CD1c-positive myeloid dendritic cell (primary cell): ENCODE measurements around the gene EFR3B.
A peak's percentile ranks its signal among the peaks of the same experiment; 100 is the strongest.
"Not testable (repeated sequence)": the region's sequence is repeated elsewhere in the genome, so short reads cannot be mapped to it uniquely, and the experiment has no call there.

ENCODE experiments used
- DNase-seq: peaks from one replicate; pipeline ENCODE4 v3.0.0-alpha.2; 2016; ENCODE audit errors: extremely low spot score

The EFR3B gene

DNA sequence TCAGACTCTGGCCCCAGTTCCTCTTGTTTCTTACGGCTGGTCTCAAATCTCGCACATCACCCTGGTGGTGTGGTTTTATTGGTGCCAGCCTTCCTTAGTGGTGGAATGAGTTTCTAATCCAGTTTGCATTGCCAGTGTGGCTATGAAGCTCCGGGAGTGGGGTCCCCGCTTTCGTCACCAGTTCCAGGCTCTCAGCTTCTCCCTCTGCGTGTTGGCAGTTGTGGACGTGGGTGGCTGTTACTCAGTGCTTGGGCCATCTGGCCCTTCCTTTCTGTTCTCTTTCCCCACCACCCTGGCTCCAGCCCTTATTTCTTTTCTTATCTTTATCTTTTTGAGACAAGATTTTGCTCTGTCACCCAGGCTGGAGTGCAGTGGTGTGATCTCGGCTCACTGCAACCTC lies 30.1 kb downstream of the EFR3B start:
- peak; percentile 21 for DNase-seq

DNA sequence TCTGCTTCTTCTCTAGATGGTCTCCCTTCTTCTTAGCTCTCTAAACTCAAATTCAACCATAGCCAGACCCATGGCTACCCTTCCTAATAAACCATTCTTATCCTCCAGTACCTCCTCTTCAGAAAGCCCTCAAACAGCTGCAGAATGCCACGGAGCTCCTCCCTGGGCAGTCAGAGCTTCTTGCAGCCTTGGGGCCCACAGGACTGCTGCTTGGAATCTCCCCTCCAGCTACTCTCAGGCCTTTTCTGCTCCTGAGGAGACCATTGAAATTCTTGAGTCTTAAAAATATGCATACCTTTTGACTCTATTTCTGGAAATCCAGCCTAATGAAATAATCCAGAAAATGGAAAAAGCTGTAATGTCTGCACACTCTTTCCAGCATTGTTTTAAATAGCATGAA lies 30.7 kb downstream of the EFR3B start:
- no peak for DNase-seq

DNA sequence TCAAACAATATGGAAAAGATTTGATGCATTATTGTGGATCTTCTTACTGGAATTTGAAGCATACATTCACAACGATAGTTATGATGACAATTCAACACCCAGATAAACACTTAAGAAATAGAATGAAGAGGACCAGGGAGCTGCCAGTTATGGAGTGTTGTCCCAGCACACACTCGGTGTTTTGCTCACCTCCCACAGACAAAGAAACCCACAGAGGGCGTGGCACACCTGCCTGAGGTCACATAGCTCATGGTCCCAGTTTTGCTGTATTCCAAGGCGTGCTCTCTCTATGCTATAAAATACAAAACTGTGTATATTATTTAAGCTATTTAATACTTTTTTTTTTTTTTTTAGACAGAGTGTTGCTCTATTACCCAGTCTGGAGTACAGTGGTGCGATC lies 31.1 kb downstream of the EFR3B start:
- no peak for DNase-seq

DNA sequence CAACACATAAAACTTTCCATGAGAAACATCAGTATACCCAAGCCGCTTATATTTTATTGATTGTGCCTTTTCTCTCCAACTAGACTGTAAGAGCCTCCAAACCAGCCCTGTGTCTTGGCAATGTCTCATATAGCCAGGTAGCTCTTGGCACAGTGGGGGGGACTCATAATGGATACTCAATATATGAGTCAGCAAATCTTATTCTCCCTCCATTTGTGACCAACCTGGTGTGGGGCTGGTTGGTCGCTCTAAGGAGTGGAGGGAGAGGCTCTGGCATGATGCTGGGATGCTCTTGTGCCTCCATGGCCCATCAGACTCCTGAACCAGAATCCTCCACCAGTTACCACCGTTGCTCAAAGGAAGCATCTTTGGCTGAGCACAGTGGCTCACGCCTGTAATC lies 32.0 kb downstream of the EFR3B start:
- no peak for DNase-seq

DNA sequence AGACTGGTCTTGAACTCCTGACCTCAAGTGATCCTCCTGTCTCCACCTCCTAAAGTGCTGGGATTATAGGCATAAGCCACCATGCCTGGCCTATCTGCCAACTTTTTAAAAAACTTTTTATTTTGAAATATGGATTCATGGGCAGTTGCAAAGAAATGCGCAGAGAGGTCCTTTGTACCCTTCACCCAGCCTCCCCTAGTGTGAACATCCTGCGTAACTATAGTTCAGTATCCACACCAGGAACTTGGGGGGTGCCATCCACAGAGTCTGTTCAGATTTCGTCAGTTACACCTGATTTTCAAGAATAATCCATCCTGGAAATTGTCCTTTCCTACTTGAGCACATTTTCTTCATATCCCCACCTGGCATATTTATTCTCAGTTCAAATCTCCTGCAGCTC lies 33.0 kb downstream of the EFR3B start:
- DNase-seq, result no peak

DNA sequence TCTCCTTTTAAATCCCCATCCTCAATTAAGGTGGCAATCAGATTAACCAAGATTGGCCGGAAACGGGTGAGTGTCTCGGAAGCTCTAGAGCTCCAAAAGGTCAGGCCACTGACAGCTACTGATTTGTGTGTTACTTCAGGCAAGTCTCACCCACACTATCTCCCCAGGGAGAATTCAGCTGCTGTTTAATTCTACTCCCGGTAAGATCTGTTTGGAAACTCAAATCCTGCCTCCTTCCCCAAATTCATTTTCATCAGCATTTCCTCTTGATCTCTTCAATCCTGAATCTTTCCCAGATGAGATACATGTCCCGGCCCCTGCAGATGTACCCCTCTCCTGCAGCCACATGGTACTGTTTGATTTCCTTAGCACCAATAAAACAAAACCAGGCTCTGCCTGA lies 34.9 kb downstream of the EFR3B start:
- no peak for DNase-seq

DNA sequence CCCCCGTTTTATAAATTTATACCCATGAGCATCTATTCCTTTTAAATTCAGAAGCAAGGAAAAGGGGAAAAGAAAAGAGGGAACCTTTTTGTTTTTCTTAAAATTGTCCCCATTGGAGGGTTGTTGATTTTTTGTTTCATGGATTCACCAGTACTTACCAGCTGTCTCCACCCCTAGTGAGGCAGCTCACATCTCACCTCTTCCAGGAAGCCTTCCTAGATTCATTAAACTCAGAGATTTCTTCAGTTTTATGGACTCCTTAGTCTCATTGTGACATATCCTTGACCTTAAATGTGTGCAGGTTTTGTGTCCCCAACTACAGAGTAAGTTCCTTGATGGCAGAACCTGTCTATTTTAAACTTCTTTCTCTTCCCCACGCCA lies 35.9 kb downstream of the EFR3B start:
- no peak for DNase-seq

DNA sequence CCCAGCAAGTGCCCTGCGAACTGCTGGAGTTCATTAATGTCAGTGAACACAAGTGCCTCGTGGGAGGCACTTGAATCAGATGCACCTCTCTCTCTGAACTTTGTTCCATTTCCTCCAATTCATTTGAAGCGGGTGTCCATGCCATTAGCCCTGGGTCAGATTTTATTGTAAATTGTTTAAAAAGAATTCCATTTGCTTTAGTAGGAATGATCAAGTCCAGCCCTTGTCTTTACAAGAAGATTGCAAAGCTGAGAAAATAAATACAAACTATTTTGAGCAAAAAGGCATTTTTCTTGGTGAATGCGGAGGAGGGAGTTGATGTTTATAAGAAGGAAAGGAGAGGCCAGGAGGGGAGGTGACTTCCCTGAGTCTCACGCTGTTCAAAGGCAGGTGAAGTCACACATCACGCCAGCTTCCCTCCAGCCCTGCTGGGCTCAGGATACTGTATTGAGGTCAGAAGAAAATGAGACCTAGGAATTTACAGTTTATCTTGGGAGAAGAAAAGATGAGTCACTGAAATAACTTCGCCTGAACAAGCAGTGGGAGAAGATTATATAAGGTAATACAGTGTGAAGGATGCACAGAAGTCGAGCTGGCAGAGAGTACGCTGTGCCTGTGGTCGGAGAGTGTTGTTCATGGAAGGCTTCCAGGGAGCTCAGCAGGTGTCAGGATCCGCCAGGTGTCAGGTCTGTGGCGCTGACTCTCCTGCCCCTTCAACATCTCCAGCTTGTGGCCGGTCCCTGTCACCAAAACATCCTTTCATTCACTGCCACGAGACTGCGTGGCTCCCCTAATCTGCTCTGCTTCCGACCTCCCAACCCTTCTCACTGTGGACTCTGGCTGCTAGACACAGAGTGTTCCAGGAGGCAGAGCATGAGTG lies 36.5 kb downstream of the EFR3B start:
- DNase-seq, result no peak

DNA sequence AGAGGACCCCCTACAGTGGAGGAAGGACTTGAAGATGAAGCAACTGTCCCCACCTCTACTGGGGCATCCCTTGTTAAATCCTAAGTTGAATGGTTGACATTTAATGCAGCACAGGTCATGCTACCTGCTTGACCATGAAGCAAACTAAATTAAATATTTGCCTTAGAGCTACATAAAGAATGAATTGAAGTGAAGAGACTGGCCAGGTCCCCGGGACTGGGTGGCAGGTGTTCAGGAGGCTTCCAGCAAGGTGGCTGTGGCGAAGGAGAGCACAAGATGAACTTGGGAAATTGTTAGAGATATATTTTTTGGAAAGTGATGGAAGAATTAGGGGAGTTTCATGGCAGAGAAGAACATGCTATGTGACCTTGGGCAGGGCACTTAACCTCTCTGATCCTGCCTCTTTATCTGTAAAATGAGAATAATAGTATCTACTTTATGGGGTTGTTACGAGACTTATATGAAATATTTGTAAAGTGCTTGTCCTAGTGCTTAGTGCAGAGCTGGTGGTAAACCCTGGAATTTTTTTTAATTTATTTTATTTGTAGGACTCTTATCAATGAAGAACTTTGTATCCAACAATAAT lies 37.3 kb downstream of the EFR3B start:
- DNase-seq, result no peak

DNA sequence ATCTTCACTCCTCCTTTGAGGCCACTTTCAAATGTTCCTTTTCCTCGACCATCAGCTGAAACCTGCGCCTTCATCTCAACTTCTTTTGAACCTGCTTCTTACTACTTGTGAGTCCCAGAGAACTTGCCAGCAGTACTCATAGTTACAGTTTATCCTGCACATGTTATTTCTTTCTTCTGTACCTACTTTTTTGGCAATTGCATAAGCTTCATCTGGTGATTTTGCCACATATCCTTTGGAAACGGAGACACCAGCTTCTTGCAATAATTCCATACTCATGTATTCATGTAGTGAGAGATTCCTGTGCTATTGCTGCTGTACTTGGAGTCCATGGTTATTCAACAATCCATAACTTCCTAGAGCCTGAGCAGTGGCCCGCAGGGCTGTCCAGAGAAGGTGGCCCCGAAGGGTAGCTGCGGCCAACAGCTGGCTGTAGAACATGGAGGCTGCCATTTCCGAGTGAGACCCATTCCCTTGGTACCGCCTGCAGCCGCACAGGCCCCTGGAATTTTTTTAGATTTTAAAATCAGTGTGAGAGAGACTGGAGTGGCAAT lies 39.4 kb downstream of the EFR3B start:
- no peak for DNase-seq

DNA sequence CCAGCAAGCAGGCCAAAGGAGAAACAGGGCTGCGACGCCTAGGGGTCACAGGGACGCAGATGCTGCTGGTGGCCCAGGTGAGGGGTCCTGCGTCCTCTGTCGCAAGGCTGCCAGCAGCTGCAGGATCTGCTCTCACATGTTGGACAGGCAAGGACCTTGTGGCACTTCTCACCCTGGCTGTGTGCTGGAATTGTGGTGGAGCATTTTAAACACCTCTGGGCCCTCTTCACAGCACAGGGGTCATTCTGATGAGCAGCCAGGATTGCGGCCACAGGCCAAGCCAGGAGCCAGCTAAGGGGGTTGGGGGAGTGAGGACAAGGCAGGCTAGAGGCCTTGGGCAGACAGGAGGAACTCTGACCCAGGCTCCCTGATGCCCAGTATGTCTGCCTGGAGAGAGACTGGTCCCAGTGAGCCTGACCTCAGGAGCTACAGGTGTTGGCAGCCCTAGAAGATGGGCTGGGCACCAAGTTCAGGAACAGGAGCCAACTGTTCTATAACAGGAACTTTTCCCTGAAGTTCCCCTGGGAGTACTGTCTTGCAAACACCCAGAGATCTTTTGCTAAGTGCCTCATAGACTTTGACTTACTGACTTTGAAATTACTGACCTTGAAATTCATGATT lies 40.2 kb downstream of the EFR3B start:
- no peak for DNase-seq

DNA sequence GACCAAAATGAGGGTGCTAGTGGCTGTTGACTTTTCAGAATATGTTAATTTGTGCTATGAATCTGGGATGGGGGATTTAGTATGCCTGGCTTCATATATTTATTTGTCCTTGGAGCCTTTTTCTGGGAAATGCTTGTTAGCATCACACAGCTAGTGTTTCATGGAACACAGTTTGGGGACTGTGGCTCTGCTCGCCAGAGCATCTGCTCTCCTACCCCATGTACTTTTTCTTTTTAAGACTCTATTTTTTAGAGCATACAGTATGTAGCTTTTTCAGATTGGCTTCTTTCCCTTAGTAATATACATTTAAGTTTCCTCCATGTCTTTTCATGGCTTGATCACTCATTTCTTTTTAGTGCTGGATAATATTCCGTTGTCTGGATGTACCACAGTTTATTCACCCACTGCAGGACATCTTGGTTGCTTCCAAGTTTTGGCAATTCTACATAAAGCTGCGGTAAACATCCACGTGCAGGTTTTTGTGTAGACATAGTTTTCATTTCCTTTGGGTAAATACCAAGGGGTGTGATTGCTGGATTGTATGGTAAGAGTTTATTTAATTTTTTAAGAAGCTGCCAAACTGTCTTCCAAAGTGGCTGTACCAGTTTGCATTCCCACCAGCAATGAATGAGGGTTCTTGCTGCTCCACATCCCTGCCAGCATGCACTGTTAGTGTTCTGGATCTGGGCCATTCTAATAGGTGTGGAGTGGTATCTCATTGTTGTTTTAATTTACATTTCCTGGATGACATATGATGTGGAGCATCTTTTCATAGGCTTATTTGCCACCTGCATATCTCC lies 44.1 kb downstream of the EFR3B start:
- DNase-seq, result no peak

DNA sequence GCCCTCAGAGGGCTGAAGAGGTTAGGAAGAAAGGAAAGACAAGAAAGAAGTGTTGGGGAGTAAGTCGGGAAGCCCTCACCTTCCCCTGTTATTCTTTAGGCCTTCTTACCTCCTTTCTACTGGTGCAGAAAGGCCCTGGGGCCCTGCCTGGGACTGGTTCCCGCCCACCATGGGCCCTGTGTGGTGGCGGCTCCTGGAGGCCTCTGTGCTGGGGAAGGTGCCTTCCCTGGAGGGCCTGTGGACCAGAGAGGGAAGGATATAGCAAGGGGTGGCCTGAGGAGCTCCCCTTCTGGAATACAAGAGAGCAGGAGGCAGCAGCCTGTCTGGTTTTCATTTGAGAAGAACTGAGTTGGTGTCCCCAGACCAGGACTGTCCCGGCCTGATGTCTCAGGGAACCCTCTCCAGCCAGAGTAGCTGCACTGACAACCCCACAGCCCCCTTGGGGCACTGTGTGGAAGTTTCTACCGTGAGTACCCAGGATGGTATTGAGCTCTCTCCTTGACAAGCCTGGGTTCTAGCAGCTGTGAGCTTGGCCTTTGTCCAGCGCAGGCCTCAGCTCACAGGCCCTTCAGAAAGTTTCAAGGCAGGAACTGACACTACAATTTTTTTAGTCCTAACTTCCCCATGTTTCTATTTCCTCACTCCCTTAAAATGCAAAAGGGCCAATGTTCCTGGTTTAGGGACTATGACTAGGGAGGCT lies 47.1 kb downstream of the EFR3B start:
- DNase-seq, result peak; percentile 16

DNA sequence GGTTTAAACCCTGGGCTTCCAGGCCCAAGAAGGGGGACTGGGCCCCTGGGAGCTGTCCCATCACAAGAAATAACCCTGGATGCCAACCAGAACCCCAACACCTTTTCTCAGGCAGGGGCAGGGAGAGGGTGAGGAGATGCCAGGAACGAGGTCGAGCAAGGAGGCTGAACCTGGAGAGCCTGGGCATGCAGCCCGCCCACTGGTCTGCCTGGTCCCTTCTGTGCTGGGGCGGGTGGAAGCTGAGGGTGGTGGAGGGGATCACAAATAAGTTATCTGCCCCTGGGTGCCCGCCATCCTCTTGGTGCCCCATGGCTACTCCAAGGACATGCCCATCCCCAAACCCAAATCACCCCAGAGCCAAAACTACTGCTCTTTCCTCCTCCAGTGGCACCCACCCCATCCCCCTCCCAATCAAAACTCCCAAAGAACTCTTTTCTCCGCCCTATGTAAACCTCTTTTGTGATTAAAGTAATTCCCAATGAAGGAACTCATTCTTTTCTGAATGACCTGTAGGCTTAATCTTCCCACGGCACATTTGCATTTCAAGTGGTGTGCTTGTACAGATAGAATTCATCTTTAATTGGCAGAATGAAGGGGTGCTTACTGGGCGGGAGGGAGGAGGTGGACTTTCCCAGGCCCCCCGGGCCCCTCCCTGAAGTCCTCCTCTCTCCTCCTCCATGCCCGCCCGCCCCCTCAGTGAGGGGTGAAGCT lies 47.9 kb downstream of the EFR3B start:
- no peak for DNase-seq

DNA sequence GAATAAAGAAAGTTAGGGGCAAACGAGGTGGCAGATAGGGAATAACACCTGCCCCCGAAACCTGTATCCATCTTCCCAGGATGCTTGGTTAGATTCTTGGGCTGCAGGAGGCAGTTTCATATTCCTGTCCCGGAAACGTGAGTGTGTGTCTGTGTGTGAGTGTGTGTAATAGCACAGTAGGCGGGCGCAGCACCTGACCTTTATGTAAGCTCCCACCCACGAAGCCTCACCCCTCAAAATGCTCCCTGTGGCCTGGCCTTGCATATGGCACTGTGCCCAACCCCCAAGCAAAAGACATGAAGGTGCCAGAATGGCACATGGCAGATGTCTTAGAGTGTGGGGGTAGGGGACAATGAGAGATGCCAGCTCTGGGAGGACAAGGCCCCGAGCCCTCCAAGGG lies 48.9 kb downstream of the EFR3B start:
- DNase-seq, result no peak

DNA sequence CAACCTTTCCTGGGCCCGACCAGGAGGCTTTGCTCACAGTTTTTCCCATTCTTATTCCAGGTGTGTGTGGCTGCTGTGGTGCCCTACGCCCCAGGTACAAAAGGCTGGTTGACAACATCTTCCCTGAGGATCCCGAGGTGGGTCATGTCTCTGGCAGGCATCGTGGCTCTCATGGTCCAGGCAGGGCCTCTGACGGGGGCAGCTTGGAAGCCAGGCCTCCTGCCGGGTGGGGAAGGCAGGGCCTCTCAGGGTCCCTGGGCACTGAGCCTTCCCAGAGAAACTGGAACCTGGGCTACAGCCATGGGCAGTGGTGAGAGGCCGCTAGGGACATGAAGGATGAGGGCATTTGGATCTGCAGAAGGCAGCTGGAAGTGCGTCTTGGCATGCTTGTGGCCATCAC lies 49.4 kb downstream of the EFR3B start:
- DNase-seq, result no peak

DNA sequence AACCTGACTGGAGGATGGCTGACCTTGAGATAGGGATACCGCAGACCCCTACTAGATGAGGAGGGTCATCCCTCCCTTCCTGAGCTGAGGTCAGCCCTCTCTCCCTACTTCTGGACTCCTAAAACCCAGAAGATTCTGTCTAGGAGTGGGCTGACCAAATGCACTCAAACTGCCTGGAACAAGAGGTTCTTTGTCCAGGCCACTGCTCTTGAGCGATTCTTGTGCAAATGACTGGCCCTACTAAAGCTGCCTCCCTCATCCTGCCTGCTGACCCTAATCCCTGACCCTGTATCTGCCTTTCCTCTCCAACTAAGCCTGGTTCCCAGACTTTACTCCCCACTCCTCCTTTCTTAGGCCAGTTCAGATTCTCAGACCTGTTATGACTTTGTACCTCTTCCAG lies 56.2 kb downstream of the EFR3B start:
- no peak for DNase-seq

DNA sequence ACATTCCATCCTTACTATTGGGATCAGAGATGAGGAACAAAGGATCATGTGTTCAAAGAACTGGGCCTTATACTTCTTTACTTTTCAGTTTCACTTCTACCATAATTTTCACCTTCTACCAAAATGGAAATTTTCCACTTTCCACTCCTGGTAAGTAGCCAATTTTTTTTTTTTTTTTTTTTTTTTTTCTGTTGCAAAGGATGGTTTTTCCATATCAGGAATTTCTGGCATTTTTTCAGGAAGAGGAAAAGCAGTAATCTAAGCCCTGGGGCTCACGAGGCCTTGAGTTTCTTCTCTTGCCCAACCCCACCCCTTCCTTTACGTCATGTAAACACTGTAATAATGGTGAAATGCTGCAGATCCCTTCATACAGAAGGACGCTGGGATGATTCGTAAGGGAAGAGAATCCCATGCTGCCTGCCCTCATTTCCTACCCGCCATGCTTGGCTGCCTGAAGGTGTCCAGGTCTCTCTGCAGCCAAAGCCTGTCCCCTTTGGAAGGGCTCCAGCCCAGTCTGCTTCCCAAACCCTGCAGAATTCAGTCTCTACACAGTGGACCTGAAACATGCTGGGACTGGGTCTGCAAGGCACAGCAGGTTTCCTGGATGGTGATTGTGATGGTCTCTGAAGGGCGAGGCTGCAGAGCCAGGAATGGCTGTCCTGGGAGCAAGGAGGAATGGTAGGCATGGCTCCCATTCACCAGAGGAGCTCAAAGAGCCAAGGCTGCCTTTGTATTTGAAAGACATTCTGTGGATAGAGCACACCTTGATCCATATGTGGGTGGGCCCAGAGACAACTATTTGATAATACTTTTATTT lies 57.0 kb downstream of the EFR3B start:
- DNase-seq, result peak; percentile 6

DNA sequence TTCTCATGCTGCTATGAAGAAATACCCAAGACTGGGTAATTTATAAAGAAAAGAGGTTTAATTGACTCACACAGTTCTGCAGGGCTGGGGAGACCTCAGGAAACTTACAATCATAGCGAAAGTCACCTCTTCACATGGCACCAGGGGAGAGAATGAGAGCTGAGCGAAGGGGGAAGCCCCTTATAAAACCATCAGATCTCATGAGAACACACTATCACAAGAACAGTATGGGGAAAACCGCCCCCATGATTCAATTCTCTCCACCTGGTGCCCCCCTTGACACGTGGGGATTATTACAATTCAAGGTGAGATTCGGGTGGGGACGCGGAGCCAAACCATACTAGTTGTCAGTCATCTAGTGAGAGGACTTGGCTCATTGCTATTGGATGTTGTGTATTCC lies 60.5 kb downstream of the EFR3B start:
- not testable (repeated sequence) for DNase-seq

DNA sequence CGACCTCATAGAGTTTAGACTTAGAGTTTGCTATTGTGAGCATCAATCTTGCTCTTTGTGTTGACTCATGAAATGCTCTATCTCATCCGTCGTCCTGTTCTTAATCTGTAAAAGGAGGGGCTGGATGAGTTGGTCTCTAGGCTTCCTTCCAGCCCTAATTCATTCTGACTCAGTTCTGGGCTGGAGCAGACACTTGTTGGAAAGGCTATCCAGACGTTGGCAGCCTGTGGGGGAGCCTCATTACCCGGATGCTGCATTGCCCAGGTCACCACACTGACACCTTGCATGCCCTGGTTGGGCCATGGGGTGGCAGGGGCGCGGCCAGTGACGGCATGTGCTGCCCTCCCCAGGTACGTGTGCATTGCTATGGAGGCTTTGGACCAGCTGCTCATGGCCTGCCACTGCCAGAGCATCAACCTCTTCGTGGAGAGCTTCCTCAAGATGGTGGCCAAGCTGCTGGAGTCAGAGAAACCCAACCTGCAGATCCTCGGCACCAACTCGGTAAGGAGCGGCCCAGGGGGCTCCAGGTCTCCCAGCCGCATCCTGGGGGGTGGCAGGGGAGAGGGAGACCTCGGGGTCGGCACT lies 61.5 kb downstream of the EFR3B start:
- DNase-seq, result no peak
